Stimulated activated CD4-positive, alpha-beta T cell treated with anti-CD3 and anti-CD28 coated beads, TNF-alpha, amount 100 ng/mL, for 4 hours (primary cell): Measurements from ENCODE around the gene TSKS.

Source experiments
- DNase-seq, 3 experiments: peaks; one replicate each; pipeline ENCODE4 v3.0.0-alpha.2; 2020; ENCODE audit warnings: low read depth in 3 of 3

TSKS gene

DNA sequence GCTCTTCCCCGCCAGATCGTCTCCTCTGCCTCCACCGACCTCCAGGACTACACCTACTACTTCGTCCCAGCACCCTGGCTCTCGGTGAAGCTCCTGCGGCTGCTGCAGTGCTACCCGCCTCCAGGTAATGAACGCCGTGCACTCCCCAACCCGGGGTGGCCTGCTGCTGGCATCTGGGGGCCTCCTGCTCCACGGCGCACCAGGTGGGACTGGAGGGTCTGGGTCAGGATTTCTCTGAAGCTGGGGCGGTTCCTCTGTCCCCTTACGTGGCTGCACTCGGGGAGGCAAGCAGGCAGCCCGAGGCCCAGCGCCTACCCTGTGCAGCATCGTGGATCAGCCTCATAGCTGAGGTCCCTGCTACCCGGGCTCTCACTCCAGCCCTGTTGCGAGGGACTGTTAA is 32.5 kb upstream of the TSKS start:
- DNase-seq: no peak

GRCh38 chr19:49793561-49793840 is 30.4 kb upstream of the TSKS start:
- no peak for DNase-seq

DNA sequence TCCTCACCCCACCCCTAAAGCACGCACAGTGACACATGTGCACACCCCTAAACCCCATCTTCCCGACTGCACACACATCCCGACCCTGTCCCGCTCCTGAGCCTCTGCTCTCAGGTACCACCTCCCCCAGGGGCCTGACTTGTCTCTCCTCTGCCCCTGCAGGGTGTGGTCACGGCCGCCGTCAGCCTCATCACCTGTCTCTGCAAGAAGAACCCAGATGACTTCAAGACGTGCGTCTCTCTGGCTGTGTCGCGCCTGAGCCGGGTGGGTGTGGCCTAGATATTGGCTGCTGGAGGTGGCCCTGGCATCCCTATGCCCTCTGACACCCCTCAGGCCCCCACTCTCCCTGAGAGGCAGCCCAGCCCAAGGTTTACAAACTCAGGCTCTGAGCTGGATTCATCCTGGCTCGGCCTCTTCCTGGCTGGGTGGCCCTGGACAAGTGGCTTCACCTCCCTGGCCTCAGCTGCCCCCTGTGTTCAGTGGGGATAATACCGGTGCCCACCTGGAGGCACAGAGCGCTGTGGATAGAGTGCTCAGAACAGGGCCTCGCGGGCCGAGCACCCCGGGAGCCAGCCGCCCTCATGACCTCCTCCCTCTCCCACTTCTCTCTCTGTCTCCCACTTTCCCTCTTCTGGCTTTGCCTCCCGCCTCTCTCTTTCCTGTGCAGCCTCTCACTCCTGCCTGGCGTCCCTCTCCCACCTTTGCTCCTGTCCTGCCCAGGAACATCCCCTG is 29.9 kb upstream of the TSKS start:
- DNase-seq: no peak

DNA sequence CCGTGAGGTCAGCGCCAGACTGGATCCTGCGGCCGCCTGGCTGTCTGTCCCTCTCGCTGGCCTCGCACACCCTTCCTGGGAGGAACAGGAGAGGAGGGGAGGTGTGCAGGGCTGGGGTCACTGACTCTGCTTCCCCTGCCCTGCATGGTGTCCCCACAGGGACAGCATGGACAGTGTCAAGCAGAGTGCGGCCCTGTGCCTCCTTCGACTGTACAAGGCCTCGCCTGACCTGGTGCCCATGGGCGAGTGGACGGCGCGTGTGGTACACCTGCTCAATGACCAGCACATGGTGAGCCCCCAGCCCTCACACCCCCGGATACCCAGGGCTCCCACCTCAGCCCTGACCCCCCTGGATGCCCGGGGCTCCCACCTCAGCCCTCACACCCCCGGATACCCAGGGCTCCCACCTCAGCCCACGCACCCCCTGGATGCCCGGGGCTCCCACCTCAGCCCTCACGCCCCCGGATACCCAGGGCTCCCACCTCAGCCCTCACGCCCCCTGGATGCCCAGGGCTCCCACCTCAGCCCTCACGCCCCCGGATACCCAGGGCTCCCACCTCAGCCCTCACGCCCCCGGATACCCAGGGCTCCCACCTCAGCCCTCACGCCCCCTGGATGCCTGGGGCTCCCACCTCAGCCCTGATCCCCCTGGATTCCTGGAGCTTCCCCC is 28.8 kb upstream of the TSKS start:
- no peak for DNase-seq

GRCh38 chr19:49790866-49791265 is 27.8 kb upstream of the TSKS start:
- DNase-seq: no peak

DNA sequence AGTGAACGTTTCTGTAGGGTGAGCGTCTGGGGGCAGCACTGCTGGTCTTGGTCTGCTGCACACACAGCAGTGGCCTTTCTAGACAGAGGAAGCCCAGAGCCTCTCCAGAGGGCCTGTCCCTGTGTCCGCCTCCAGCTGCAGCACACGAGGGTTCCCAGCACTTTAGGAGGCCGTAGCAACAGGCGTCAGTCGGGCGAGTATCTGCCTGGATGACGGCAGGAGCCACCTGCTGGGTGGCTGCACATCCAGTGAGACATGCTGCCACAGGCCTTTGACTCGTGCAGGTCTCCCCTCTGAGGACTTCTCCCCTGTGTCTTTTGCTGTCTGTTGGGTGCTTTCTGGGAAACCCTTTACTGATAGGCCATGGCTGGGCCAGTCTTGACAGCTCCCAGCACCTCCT is 25.8 kb upstream of the TSKS start:
- no peak for DNase-seq

- DNase-seq: no peak
These were observed 24.6 kb upstream of the TSKS start for GRCh38 chr19:49787746-49788145.

DNA sequence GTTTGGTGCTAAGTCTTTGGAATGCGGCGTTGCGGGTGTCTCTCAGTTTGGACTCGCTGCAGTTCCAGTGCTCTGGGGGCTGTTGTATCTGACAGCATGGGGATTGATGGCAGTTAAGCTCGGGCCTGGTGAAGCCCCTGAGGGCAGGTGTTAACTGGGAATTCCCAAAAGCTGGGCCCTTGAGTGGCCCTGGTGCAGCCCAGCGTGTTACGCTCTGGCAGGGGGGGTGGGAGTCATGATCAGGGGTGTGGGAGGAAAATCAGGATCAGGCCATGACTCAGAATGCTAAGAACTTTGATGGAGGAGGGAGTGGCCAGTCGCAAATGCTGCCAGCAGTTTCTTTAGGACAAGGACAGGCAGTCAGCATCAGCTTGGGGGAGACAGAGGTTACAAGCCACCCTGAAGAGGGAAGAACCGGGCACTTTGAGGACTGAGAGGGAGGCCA is 23.3 kb upstream of the TSKS start:
- DNase-seq: no peak

GRCh38 chr19:49782515-49782914 is 19.4 kb upstream of the TSKS start:
- no peak for DNase-seq

GRCh38 chr19:49781394-49781793 is 18.3 kb upstream of the TSKS start:
- DNase-seq: no peak

GRCh38 chr19:49780861-49781260 is 17.8 kb upstream of the TSKS start:
- DNase-seq: no peak

GRCh38 chr19:49779731-49780555 is 16.8 kb upstream of the TSKS start:
- DNase-seq: no peak

DNA sequence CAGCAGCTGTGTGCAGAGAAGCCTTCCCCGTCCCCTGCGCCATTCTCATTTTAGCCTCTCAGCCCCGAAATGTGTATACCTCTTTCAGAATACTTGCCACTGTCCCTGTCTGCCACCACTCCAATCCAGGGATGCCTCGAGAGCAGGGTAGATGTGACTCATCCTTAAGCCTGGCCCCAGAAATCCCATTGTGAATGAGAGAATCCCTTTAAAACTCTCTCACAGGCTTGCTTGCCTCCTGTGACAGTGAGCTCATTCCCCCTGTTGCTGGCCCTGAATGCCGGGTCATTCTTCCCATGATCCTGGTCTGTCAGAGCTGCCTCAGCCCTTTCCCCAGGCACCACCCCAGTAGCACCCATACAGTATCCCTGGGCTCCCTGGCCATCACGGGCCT is 13.3 kb upstream of the TSKS start:
- DNase-seq: no peak

DNA sequence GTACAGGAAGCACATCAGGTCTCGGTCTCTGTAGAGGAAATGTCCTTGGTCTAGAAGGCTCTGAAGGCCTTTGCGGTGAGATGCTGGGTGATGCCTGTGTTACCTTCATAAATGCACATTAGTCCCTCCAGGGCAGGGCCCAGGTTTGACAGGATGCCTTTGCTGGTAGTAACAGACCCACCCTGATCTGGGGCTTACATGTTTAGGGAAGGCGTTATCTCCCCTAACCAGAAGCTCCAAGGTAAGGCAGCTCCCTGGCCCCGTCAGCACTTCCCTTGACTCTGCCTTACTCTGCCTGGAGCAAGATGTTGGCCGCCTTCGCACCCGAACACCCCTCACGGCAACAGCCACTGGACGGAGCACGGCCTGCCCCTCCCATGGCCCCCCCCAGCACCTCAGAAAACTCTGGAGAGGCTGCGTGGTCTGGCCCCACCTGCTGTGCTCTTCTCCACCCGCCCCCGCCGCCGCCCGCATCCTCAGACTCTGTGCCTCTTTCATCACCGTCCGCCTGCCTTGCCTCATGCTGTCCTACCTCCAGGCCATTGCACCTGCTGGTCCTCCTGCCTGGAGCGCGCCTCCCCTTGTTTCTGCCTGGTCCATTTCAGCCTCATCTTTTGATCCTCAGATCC is 12.8 kb upstream of the TSKS start:
- DNase-seq: no peak

GRCh38 chr19:49774969-49775368 is 11.9 kb upstream of the TSKS start:
- DNase-seq: no peak

- no peak for DNase-seq
These were observed 10.7 kb upstream of the TSKS start for GRCh38 chr19:49773663-49774350.

- no peak for DNase-seq
These were observed 9.8 kb upstream of the TSKS start for GRCh38 chr19:49772850-49773432.

GRCh38 chr19:49771674-49772139 is 8.6 kb upstream of the TSKS start:
- DNase-seq: no peak

GRCh38 chr19:49770529-49770928 is 7.4 kb upstream of the TSKS start:
- DNase-seq: no peak

DNA sequence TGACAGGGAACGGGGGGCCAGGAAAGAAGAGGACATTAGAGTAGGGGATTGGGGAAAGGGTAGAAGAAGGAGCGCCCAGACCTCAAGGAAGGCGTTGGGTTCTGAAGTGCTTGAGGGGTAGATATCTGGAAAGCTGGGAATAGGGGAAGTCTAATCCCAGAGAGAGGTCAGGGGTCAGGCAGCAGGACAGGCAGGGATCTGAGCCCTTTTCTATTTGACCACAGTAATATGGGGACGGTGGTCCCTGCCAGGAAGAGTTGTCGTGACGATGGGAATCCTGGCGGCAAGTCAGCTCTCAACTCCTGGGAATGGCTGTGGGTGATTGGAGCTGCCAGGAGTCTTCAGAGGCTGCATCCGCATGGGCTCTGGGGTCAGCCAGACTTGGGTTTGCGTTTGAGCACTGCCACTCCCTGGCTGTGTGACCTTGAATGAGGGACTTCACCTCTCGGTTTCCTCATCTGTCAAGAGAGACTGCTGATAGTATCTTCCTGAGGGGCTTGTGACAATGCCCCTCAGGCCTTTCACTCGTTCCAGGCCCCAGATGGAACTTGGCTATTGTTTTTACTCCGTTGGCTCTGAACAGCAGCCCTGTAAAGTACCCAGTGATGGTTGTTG is 5.0 kb upstream of the TSKS start:
- no peak for DNase-seq

DNA sequence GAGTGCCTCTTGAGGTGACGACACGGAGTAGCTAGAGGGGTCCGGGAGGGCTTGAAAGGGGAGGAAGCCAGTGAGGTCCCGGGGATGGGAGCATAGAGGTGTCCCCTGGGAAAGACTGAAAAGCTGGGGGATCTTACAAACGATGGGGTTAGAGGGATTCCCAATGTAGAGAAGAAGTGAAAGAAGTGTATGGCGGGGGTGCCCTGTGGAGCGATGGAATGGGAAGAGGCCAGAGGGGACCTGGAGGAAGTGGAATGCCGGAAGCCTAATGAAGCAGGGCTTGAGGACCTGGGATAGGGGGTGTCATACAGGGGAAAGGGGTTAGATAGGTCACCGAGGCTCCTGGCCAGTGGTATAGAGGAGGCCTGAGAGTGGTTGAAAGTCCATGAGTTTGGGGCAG is 4.3 kb upstream of the TSKS start:
- DNase-seq: no peak
